Measurements from ENCODE around the gene GASK1B.

The GASK1B gene

GRCh38 chr4:158190718-158191117 is 17.9 kb upstream of the GASK1B start:
- no peak for TF ChIP-seq CTCF (IDR thresholded peaks at IDR 0.05; ENCODE audit: control insufficient read depth, insufficient read depth, low read depth, low read length, missing control alignments)
- H3K4me3 ChIP-seq (ENCODE audit: control insufficient read depth, low read depth, low read length): no peak overlapping the region
- no peak for DNase-seq (ENCODE audit: low read depth)

DNA sequence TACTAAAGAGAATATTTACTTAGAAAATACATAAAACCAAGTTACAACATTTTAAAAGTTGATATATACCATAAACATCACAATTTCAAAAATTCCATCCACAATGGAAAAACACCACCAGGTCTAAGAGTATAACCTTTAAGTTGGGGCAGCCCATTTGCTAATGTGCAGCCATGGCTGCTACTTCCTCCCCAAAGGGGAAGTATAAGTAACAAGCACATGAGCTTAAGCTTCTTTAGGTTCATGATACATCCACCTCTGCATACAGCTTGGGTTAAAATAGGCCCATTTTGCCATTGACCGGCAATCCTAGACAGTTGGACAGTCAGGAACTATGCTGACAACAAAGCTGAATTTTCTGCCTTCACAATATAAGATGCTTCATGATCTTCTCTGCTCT is 16.6 kb upstream of the GASK1B start:
- no peak overlapping the region for H3K4me3 ChIP-seq (ENCODE audit: control insufficient read depth, low read depth, low read length)
- TF ChIP-seq CTCF (IDR thresholded peaks at IDR 0.05; ENCODE audit: control insufficient read depth, insufficient read depth, low read depth, low read length, missing control alignments): no peak
- DNase-seq (ENCODE audit: low read depth): no peak

DNA sequence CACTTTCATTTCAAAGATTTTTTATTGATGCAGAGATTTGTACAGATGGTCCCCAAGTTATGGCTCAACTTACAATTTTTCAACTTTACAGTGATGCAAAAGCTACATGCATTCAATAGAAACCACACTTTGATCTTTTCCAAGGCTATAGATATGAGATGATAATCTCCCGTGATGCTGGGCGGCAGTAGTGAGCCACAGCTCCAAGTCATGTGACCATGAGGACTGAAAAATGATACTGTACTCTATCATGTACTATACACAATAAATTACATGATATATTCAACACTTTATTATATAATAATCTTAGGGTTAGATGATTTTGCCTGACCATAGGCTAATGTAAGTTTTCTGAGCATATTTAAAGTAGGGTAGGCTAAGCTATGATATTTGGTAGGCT is 14.0 kb upstream of the GASK1B start:
- DNase-seq (ENCODE audit: low read depth): no peak
- TF ChIP-seq CTCF (IDR thresholded peaks at IDR 0.05; ENCODE audit: control insufficient read depth, insufficient read depth, low read depth, low read length, missing control alignments): no peak
- H3K4me3 ChIP-seq (ENCODE audit: control insufficient read depth, low read depth, low read length): no peak overlapping the region

GRCh38 chr4:158182736-158183135 is 9.9 kb upstream of the GASK1B start:
- DNase-seq (ENCODE audit: low read depth): no peak
- H3K4me3 ChIP-seq (ENCODE audit: control insufficient read depth, low read depth, low read length): no peak overlapping the region
- TF ChIP-seq CTCF (IDR thresholded peaks at IDR 0.05; ENCODE audit: control insufficient read depth, insufficient read depth, low read depth, low read length, missing control alignments): no peak

GRCh38 chr4:158181906-158182305 is 9.1 kb upstream of the GASK1B start:
- TF ChIP-seq CTCF (IDR thresholded peaks at IDR 0.05; ENCODE audit: control insufficient read depth, insufficient read depth, low read depth, low read length, missing control alignments): no peak
- H3K4me3 ChIP-seq (ENCODE audit: control insufficient read depth, low read depth, low read length): no peak overlapping the region
- DNase-seq (ENCODE audit: low read depth): no peak

GRCh38 chr4:158179465-158179864 is 6.6 kb upstream of the GASK1B start:
- TF ChIP-seq CTCF (IDR thresholded peaks at IDR 0.05; ENCODE audit: control insufficient read depth, insufficient read depth, low read depth, low read length, missing control alignments): no peak
- no peak overlapping the region for H3K4me3 ChIP-seq (ENCODE audit: control insufficient read depth, low read depth, low read length)
- DNase-seq (ENCODE audit: low read depth): no peak

GRCh38 chr4:158176776-158177175 is 4.0 kb upstream of the GASK1B start:
- TF ChIP-seq CTCF (IDR thresholded peaks at IDR 0.05; ENCODE audit: control insufficient read depth, insufficient read depth, low read depth, low read length, missing control alignments): no peak
- no peak overlapping the region for H3K4me3 ChIP-seq (ENCODE audit: control insufficient read depth, low read depth, low read length)
- no peak for DNase-seq (ENCODE audit: low read depth)

All from AG09309 (cell line).